GM23338 (cell line): Measurements from ENCODE around the gene UBE2QL1. TPM values are rescaled to one million over a fixed set of nuclear protein-coding genes. Genes with fewer than 3 reads are reported as not detected.

Experiments
- ATAC-seq: fragments of 200-7000 bp; cut with Tn5 transposase; 3 replicates; pipeline ENCODE4 v1.9.1; 2020
- DNase-seq: peaks from one replicate; pipeline ENCODE4 v3.0.0-alpha.2; 2015; ENCODE audit warnings: low spot score
- H2AFZ ChIP-seq: fragments of 200-600 bp; sonication (generic); 2 replicates; pipeline ENCODE4 v1.8.0; 2016; ENCODE audit warnings: antibody characterized with exemption, mild to moderate bottlenecking, moderate library complexity
- H3F3A ChIP-seq: fragments of 200-600 bp; sonication (generic); replicated peaks from 2 replicates; pipeline ENCODE4 v1.8.0; 2017; ENCODE audit warnings: antibody characterized with exemption, mixed run types, low read depth
- H3K27ac ChIP-seq: fragments of 200-600 bp; sonication (generic); 2 replicates; pipeline ENCODE4 v1.6.1; 2016; ENCODE audit warnings: low read depth
- H3K27me3 ChIP-seq: fragments of 200-600 bp; sonication (generic); 2 replicates; pipeline ENCODE4 v1.8.0; 2016; ENCODE audit warnings: mild to moderate bottlenecking, mixed run types, moderate library complexity; ENCODE audit not compliant: insufficient read depth
- H3K36me3 ChIP-seq: fragments of 200-600 bp; sonication (generic); 2 replicates; pipeline ENCODE4 v1.8.0; 2016; ENCODE audit warnings: mild to moderate bottlenecking; ENCODE audit not compliant: insufficient read depth
- H3K4me1 ChIP-seq: fragments of 200-600 bp; sonication (generic); 2 replicates; pipeline ENCODE4 v1.8.0; 2016; ENCODE audit warnings: mild to moderate bottlenecking, moderate library complexity; ENCODE audit not compliant: insufficient read depth
- H3K4me2 ChIP-seq: fragments of 200-600 bp; sonication (generic); 2 replicates; pipeline ENCODE4 v1.7.1; 2017; ENCODE audit warnings: mixed run types
- H3K4me3 ChIP-seq: fragments of 200-600 bp; sonication (generic); 2 replicates; pipeline ENCODE4 v1.6.1; 2016; ENCODE audit warnings: mixed run types
- H3K79me2 ChIP-seq: fragments of 200-600 bp; sonication (generic); replicated peaks from 2 replicates; pipeline ENCODE4 v1.8.0; 2017; ENCODE audit warnings: mild to moderate bottlenecking; ENCODE audit not compliant: insufficient read depth
- H3K9me2 ChIP-seq: fragments of 200-600 bp; sonication (generic); 2 replicates; pipeline ENCODE4 v1.8.0; 2017; ENCODE audit not compliant: insufficient read depth
- H4K20me1 ChIP-seq: fragments of 200-600 bp; sonication (generic); replicated peaks from 2 replicates; pipeline ENCODE4 v1.8.0; 2017; ENCODE audit warnings: mild to moderate bottlenecking; ENCODE audit not compliant: insufficient read depth
- H3K27ac Mint-ChIP-seq: 2 replicates; pipeline ENCODE4 v1.8.0; 2020; ENCODE audit warnings: inconsistent platforms, mild to moderate bottlenecking, moderate library complexity, mixed read lengths
- H3K27me3 Mint-ChIP-seq: 3 replicates; pipeline ENCODE4 v1.8.0; 2022; ENCODE audit warnings: low read depth, mild to moderate bottlenecking, moderate library complexity, mixed read lengths, inconsistent platforms; ENCODE audit not compliant: insufficient read depth, poor library complexity
- H3K36me3 Mint-ChIP-seq: 3 replicates; pipeline ENCODE4 v1.8.0; 2021; ENCODE audit warnings: low read depth, mild to moderate bottlenecking, inconsistent platforms, moderate library complexity, mixed read lengths
- H3K4me1 Mint-ChIP-seq: 3 replicates; pipeline ENCODE4 v1.8.0; 2020; ENCODE audit warnings: mild to moderate bottlenecking, inconsistent platforms, mixed read lengths
- H3K4me3 Mint-ChIP-seq: 3 replicates; pipeline ENCODE4 v1.8.0; 2021; ENCODE audit warnings: moderate library complexity, mild to moderate bottlenecking, inconsistent platforms, mixed read lengths
- H3K9me3 Mint-ChIP-seq: 3 replicates; pipeline ENCODE4 v1.8.0; 2020; ENCODE audit warnings: moderate library complexity, mild to moderate bottlenecking, inconsistent platforms, mixed read lengths
- CREB1 ChIP-seq: fragments of 250-450 bp; sonication (Bioruptor Pico); IDR thresholded peaks from 2 replicates; pipeline ENCODE4 v1.5.0; 2020; ENCODE audit warnings: low read depth, mild to moderate bottlenecking, moderate library complexity
- EZH2 ChIP-seq: fragments of 200-600 bp; sonication (generic); IDR thresholded peaks from one replicate; pipeline ENCODE4 v1.8.0; 2017; ENCODE audit warnings: antibody characterized with exemption, mild to moderate bottlenecking, low read depth; ENCODE audit not compliant: unreplicated experiment
- NANOG ChIP-seq: IDR thresholded peaks from 2 replicates; pipeline ENCODE4 v1.6.1; 2016; ENCODE audit warnings: antibody characterized with exemption, borderline replicate concordance
- POLR2AphosphoS5 ChIP-seq: IDR thresholded peaks from 2 replicates; pipeline ENCODE4 v1.6.1; 2016; ENCODE audit warnings: antibody characterized with exemption, low read depth
- STAT1 ChIP-seq: IDR thresholded peaks from one replicate; pipeline ENCODE4 v1.6.1; 2016; ENCODE audit warnings: antibody characterized with exemption; ENCODE audit not compliant: unreplicated experiment
- ZNF114 ChIP-seq: fragments of 250-450 bp; sonication (Bioruptor Pico); IDR thresholded peaks from 2 replicates; pipeline ENCODE4 v1.5.0; 2020; ENCODE audit warnings: mild to moderate bottlenecking, moderate library complexity
- ZNF331 ChIP-seq: fragments of 250-450 bp; sonication (Bioruptor Pico); IDR thresholded peaks from 2 replicates; pipeline ENCODE4 v1.5.0; 2020; ENCODE audit warnings: low read depth, mild to moderate bottlenecking, moderate library complexity
- polyA plus RNA-seq: library from polyadenylated mRNA; unstranded; fragments of >200 nt; fragmentation: Nextera tagmentation; extraction: Ambion mirVana; gene quantifications from 2 replicates; pipeline ENCODE4 v1.2.1, GENCODE V29; 2016
- total RNA-seq: library from RNA; depleted of rRNA; stranded (reverse); fragments of >200 nt; shearing (Covaris generic); gene quantifications from 2 replicates; pipeline ENCODE4 v1.2.3, GENCODE V29; 2014
- TF ChIP-seq, protein P1 (sequence below), 2 experiments: fragments of 200-600 bp in 1 of 2; sonication (generic) in 1 of 2; conservative IDR thresholded peaks; 2 replicates each; pipeline versions ENCODE4 v1.5.1 to v1.6.1; 2016 to 2017; ENCODE audit warnings: antibody characterized with exemption in 2 of 2, low read depth in 2 of 2, mild to moderate bottlenecking in 2 of 2, moderate library complexity in 1 of 2
- TF ChIP-seq, protein P2 (sequence below): IDR thresholded peaks from one replicate; pipeline ENCODE4 v1.6.1; 2018; ENCODE audit warnings: antibody characterized with exemption; ENCODE audit not compliant: unreplicated experiment
- TF ChIP-seq, protein P3 (sequence below): fragments of 250-450 bp; sonication (Bioruptor Pico); IDR thresholded peaks from 2 replicates; pipeline ENCODE4 v1.5.0; 2020; ENCODE audit warnings: mild to moderate bottlenecking, moderate library complexity

Gene UBE2QL1
- total and polyA plus RNA-seq, 2 experiments from 2014 or later = 0.40 to 0.83 TPM

DNA sequence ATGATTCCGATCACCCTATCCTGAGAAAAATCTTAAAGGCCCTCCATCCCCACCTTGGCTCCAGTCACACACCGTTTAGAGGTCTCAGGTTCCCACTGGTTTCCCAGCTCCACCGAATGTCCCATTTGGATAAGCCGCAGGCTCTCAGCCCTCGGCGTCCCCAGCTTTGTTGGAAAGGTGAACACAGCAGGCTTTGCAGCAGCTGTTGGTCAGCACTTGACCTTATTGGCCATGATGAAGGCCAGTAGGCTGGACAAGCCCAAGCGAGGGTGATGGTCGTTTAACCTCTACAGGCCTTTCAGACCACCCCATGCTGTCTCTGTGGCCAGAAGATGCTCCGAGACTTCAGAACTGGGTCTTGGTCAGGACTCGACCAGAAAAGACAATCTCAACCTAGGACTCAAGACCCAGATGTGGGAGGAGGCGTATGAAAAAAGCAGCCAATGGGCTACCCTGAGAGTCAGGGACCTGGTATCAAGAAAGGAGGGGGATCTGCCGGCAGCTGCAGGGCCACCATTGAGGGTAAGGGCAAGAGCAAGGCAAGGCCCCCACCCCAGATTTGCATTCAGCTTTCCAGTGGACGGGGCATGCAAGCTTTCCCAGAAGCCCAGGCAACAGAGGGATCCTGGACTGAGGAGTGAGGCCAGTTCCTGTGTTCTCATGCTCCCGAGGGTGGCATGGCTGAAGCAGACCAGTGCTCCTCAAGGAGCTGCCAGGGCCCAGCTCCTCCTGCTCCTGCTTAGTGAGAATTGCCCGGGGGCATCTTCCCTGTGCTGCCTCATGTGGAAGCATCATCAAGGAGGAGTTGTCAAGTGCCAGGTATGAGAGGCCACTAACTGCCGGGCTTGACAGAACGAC, 13.4 kb downstream of the UBE2QL1 start:
- H3K4me3 ChIP-seq = no peak overlapping the region
- no peaks in the 10 kb centered on the region for H3K79me2 ChIP-seq
- H4K20me1 ChIP-seq = no peaks in the 10 kb centered on the region
- Mint-ChIP-seq H3K27ac (no peak overlapping the region), H3K4me3 (no peak overlapping the region), H3K27me3 (peaks cover 4% of the 10 kb centered on the region), H3K4me1 (peaks cover 8% of the 10 kb centered on the region), H3K36me3 (no peaks in the 10 kb centered on the region), H3K9me3 (no peaks in the 10 kb centered on the region)
- peaks cover 4% of the 10 kb centered on the region for H3K4me1 ChIP-seq
- H2AFZ ChIP-seq = no peak overlapping the region
- no peaks in the 10 kb centered on the region for H3K9me2 ChIP-seq
- ATAC-seq (no peak), DNase-seq (no peak)
- no peak overlapping the region for H3K27ac ChIP-seq
- TF ChIP-seq STAT1 (no peak), ZNF114 (no peak), NANOG (no peak), EZH2 (no peak), CREB1 (CRISPR knock-in tag) (no peak), POLR2AphosphoS5 (no peak)
- TF ChIP-seq, protein P1, sequence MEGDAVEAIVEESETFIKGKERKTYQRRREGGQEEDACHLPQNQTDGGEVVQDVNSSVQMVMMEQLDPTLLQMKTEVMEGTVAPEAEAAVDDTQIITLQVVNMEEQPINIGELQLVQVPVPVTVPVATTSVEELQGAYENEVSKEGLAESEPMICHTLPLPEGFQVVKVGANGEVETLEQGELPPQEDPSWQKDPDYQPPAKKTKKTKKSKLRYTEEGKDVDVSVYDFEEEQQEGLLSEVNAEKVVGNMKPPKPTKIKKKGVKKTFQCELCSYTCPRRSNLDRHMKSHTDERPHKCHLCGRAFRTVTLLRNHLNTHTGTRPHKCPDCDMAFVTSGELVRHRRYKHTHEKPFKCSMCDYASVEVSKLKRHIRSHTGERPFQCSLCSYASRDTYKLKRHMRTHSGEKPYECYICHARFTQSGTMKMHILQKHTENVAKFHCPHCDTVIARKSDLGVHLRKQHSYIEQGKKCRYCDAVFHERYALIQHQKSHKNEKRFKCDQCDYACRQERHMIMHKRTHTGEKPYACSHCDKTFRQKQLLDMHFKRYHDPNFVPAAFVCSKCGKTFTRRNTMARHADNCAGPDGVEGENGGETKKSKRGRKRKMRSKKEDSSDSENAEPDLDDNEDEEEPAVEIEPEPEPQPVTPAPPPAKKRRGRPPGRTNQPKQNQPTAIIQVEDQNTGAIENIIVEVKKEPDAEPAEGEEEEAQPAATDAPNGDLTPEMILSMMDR (conservative IDR thresholded peaks at IDR 0.05; ENCODE audit: low read depth in 2 of 2) = no peak
- TF ChIP-seq, protein P2, sequence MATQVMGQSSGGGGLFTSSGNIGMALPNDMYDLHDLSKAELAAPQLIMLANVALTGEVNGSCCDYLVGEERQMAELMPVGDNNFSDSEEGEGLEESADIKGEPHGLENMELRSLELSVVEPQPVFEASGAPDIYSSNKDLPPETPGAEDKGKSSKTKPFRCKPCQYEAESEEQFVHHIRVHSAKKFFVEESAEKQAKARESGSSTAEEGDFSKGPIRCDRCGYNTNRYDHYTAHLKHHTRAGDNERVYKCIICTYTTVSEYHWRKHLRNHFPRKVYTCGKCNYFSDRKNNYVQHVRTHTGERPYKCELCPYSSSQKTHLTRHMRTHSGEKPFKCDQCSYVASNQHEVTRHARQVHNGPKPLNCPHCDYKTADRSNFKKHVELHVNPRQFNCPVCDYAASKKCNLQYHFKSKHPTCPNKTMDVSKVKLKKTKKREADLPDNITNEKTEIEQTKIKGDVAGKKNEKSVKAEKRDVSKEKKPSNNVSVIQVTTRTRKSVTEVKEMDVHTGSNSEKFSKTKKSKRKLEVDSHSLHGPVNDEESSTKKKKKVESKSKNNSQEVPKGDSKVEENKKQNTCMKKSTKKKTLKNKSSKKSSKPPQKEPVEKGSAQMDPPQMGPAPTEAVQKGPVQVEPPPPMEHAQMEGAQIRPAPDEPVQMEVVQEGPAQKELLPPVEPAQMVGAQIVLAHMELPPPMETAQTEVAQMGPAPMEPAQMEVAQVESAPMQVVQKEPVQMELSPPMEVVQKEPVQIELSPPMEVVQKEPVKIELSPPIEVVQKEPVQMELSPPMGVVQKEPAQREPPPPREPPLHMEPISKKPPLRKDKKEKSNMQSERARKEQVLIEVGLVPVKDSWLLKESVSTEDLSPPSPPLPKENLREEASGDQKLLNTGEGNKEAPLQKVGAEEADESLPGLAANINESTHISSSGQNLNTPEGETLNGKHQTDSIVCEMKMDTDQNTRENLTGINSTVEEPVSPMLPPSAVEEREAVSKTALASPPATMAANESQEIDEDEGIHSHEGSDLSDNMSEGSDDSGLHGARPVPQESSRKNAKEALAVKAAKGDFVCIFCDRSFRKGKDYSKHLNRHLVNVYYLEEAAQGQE = no peak
- no peak overlapping the region for H3K4me2 ChIP-seq
- H3F3A ChIP-seq = no peaks in the 10 kb centered on the region
- no peaks in the 10 kb centered on the region for H3K36me3 ChIP-seq
- no peaks in the 10 kb centered on the region for H3K27me3 ChIP-seq

DNA sequence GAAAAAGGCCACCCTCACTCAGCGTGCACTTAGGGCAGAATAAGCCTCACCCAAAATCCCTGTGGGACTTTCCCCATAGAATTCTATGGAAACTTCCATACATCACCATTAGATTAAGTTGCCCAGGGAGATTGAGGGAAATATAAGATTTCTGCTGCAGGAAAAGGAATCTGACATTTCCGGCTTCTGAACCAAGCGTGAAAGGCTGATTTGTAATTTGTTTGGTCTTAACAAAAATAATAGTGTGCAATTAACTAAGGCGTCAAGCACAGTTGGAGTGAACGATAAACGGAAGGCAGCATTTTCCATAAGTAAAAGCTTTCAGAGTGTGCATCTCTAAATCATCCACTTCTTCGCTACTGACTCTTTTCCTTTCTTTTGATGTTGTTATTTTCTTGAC, 14.0 kb downstream of the UBE2QL1 start:
- Mint-ChIP-seq H3K4me1 (peaks cover 15% of the 10 kb centered on the region), H3K36me3 (no peaks in the 10 kb centered on the region), H3K9me3 (no peaks in the 10 kb centered on the region), H3K4me3 (no peak overlapping the region), H3K27me3 (peaks cover 4% of the 10 kb centered on the region), H3K27ac (no peak overlapping the region)
- H4K20me1 ChIP-seq = no peaks in the 10 kb centered on the region
- no peaks in the 10 kb centered on the region for H3K27me3 ChIP-seq
- no peak overlapping the region for H3K4me2 ChIP-seq
- H3K27ac ChIP-seq = no peak overlapping the region
- no peak overlapping the region for H2AFZ ChIP-seq
- H3K9me2 ChIP-seq = no peaks in the 10 kb centered on the region
- H3K4me1 ChIP-seq = peaks cover 10% of the 10 kb centered on the region
- H3F3A ChIP-seq = no peaks in the 10 kb centered on the region
- no peak overlapping the region for H3K4me3 ChIP-seq
- DNase-seq = no peak
- no peaks in the 10 kb centered on the region for H3K36me3 ChIP-seq
- H3K79me2 ChIP-seq = no peaks in the 10 kb centered on the region
- no peak for ATAC-seq
- TF ChIP-seq CREB1 (CRISPR knock-in tag) (no peak), ZNF331 (no peak)
- TF ChIP-seq, protein P3, sequence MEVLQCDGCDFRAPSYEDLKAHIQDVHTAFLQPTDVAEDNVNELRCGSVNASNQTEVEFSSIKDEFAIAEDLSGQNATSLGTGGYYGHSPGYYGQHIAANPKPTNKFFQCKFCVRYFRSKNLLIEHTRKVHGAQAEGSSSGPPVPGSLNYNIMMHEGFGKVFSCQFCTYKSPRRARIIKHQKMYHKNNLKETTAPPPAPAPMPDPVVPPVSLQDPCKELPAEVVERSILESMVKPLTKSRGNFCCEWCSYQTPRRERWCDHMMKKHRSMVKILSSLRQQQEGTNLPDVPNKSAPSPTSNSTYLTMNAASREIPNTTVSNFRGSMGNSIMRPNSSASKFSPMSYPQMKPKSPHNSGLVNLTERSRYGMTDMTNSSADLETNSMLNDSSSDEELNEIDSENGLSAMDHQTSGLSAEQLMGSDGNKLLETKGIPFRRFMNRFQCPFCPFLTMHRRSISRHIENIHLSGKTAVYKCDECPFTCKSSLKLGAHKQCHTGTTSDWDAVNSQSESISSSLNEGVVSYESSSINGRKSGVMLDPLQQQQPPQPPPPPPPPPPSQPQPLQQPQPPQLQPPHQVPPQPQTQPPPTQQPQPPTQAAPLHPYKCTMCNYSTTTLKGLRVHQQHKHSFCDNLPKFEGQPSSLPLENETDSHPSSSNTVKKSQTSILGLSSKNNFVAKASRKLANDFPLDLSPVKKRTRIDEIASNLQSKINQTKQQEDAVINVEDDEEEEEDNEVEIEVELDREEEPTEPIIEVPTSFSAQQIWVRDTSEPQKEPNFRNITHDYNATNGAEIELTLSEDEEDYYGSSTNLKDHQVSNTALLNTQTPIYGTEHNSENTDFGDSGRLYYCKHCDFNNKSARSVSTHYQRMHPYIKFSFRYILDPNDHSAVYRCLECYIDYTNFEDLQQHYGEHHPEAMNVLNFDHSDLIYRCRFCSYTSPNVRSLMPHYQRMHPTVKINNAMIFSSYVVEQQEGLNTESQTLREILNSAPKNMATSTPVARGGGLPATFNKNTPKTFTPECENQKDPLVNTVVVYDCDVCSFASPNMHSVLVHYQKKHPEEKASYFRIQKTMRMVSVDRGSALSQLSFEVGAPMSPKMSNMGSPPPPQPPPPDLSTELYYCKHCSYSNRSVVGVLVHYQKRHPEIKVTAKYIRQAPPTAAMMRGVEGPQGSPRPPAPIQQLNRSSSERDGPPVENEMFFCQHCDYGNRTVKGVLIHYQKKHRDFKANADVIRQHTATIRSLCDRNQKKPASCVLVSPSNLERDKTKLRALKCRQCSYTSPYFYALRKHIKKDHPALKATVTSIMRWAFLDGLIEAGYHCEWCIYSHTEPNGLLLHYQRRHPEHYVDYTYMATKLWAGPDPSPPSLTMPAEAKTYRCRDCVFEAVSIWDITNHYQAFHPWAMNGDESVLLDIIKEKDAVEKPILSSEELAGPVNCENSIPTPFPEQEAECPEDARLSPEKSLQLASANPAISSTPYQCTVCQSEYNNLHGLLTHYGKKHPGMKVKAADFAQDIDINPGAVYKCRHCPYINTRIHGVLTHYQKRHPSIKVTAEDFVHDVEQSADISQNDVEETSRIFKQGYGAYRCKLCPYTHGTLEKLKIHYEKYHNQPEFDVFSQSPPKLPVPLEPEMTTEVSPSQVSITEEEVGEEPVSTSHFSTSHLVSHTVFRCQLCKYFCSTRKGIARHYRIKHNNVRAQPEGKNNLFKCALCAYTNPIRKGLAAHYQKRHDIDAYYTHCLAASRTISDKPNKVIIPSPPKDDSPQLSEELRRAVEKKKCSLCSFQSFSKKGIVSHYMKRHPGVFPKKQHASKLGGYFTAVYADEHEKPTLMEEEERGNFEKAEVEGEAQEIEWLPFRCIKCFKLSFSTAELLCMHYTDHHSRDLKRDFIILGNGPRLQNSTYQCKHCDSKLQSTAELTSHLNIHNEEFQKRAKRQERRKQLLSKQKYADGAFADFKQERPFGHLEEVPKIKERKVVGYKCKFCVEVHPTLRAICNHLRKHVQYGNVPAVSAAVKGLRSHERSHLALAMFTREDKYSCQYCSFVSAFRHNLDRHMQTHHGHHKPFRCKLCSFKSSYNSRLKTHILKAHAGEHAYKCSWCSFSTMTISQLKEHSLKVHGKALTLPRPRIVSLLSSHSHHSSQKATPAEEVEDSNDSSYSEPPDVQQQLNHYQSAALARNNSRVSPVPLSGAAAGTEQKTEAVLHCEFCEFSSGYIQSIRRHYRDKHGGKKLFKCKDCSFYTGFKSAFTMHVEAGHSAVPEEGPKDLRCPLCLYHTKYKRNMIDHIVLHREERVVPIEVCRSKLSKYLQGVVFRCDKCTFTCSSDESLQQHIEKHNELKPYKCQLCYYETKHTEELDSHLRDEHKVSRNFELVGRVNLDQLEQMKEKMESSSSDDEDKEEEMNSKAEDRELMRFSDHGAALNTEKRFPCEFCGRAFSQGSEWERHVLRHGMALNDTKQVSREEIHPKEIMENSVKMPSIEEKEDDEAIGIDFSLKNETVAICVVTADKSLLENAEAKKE (CRISPR knock-in tag) = no peak
